ENCODE results near the gene GPR151.

GPR151 gene

DNA sequence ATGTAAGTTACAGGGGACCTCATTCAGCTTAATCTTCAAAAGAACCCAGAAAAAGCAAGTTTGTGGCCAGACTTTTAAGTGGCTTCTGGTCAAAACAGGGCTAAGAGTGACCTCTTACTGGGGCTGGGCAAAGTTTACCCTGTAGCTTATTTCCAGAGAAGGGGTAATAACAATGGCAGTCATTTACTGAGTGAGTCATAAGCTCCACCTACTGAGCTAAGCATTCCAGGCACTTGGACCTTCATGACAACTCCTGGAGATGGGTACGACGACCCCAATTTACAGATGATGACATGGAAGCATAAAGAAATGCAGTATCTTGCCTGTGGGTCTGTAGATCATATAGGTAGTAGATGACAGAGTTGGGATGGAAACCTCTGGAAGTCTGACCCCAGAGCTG, 4.7 kb upstream of the GPR151 start:
- DNase-seq (ENCODE audit: low read depth in 2 of 2), result no peak

- DNase-seq (ENCODE audit: low read depth in 2 of 2), result no peak
These were observed 3.6 kb upstream of the GPR151 start for GRCh38 chr5:146519554-146519953.

DNA sequence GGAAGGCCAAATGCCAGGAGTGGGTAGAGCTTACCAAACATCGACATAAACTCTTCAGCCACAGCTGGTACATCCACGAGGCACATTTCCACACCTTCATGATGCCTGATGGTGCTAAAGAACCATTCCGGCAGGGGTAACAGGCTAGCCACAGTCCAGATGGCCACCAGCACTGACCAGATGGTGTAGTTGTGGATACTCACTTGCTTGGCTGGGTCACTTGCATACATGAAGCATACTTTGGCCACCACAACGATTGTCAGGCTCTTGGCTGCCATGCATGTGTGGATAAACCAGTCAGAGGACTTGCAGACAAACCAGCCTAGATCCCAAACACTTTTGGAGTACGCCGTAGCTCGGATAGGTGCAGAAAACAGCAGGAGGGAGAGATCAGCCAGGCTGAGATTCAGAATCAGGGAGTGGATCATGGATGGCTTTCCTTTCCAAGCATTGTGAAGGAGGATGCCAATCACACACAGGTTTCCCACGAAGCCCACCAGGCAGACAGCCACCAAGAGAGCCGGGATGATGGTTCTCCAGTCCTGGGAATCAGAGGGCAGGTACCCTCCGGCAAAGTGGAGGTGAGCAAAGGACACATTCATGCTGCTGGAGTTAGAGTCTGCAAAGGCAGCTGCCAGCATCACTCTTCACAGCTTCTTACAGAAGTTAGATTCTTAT, 378 bp downstream of the GPR151 start:
- no peak for DNase-seq (ENCODE audit: low read depth in 2 of 2)

GRCh38 chr5:146514575-146514974, 1.4 kb downstream of the GPR151 start:
- no peak for DNase-seq (ENCODE audit: low read depth in 2 of 2)

DNA sequence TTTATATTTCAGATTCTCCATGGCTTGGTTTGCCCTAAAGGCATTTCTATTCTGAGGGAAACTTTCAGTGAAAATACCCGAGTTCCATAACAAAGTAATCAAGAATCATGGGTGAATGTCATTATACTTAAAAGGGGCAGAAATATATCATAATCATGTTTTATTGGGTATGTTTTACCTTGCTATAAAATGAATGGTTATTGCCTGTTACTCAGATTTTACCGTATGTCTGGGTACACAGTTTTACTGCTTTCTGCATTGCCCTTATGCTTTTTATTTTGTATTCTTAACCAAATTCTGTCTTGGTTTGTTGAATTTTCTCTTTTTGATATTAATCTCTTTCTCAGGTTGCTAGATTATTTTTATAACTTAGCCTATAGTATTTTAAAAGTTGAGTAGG, 2.5 kb downstream of the GPR151 start:
- no peak for DNase-seq (ENCODE audit: low read depth in 2 of 2)

- DNase-seq (ENCODE audit: low read depth in 2 of 2), result no peak
These were observed 5.3 kb downstream of the GPR151 start for GRCh38 chr5:146510559-146511125.

GRCh38 chr5:146507428-146507827, 8.6 kb downstream of the GPR151 start:
- DNase-seq (ENCODE audit: low read depth in 2 of 2), result no peak

DNA sequence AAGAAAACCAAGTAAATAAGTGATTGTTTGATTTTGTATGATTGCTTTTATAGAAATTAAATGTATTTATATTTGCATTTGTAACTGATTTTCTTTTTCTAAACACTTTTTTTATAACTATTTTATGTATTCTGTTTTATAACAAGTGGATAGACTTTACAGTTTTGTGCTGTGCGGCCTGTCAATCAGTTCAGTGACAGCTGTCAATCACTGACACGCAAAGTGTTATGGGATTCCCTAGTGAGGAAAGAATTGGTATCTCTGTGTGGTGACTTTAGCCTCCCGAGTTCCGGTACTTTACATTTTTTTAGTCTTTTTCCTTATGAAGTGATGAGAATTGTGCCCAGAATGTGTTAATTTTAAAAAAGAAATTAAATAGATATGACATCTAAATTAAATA, 16.3 kb downstream of the GPR151 start:
- no peak for DNase-seq (ENCODE audit: low read depth in 2 of 2)

DNA sequence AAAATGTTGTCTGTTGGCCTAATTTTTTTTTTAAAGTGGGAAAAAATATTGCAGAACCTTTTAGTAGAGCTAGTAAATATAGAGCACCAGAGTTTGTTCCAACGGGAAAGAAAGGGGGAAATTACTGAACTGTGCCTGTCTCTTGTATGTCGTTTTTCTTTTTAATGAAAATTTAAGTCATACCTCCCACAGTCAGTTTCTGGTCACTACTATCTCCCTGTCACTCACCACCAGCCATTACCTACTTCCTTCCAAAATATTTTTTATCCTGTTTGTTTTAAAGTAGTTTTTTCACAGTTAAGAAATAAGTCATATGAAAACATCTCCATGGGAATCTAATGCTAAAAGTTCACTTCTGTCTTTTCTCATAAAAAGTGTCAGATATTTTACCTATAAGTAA, 21.3 kb downstream of the GPR151 start:
- no peak for DNase-seq (ENCODE audit: low read depth in 2 of 2)

- DNase-seq (ENCODE audit: low read depth in 2 of 2), result no peak
These were observed 25.7 kb downstream of the GPR151 start for GRCh38 chr5:146490089-146490843.

DNA sequence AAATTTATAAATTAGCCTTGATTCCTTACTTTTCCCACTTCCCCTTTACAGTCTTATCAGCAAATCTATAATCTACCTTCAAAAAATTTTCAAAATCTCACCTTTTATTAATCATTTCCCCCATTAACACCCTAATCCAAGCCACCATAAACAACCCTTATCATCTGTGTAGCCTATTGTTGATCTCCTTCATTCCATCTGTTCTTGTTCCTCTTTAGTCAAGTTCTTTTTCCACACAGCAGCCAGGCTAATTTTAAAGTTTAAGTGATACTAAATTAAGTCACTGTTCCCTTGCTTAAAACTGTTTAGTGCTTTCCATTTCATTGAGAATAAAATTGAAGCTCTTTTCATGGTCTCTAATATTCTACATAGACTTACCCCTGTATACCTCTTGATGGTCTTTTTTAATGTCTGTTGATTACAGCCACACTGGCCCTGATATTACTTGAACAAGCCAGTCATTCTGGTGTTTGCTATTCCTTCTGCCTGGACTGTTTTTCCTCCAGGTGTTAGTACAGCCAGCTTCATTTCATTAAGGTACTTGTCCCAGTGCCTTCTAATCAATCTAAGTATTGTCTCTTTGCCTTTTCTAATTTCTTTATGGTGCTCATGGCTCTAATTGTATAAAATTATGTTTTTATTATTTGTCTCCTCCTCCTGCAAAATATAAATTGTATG, 31.1 kb downstream of the GPR151 start:
- no peak for DNase-seq (ENCODE audit: low read depth in 2 of 2)

DNA sequence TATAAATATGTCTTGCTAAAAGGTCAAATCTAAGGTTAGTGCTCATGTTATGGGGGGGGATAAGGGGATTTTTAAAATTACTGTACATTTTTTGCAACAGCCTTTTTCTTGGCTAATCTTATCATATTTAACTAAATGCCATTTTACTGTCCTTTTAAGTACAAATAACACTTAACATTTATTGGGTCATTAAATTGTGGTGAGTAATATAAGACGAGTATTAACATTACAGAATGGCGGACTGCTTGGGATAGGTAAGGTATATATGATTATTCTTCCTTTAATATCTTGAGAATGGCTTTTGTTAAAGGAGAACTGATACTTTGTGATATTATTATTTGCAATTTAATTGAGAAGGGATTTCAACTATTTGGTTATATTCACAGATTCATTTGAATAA, 33.2 kb downstream of the GPR151 start:
- no peak for DNase-seq (ENCODE audit: low read depth in 2 of 2)

DNA sequence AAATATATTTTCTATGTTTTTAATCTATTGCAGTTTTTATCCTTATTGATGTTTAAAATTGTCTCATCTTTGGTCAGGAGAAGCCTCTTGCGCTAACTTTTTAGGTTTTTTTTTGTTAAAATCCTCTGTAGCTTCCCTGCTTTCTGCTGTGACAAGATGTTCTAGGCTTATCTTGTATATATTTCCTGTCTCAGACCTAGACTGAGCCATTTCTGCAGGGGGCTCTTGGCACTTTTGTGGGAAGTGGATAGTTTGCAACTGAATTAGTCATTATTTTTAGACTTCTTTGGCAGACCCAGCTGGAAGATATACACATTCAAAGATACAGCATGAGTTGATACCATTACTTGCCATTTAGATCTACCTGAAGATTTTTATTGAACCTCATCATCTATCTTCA, 40.1 kb downstream of the GPR151 start:
- DNase-seq (ENCODE audit: low read depth in 2 of 2), result no peak

DNA sequence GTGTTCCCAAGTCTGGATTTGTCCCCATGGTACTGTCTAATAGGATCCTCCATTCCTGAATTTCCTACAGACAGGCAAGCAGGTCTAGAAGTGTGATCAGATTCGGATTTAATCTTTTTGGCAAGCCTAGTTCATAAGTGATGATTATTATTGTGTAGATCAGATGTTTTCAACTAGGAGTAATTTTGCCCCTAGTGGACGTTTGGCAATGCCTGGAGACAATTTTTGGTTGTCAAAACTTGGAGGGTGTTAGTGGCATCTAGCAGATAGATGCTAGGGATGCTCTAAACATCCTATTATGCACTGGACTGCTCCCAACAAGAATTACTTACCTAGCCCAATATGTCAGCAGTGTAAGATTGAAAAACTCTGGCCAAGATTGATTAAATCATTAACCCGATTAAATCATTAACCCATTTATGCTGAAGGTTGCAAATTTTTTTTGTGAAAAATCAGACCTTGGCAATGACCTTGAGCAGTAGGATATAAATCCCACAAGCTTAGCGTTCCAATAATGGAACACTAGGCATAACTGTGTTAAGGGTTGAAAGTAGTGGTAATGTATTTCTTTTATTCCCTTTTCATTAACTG, 40.7 kb downstream of the GPR151 start:
- DNase-seq (ENCODE audit: low read depth in 2 of 2), result no peak

GRCh38 chr5:146474065-146474464, 41.9 kb downstream of the GPR151 start:
- no peak for DNase-seq (ENCODE audit: low read depth in 2 of 2)

- DNase-seq (ENCODE audit: low read depth in 2 of 2), result no peak
These were observed 48.2 kb downstream of the GPR151 start for GRCh38 chr5:146467760-146468159.

DNA sequence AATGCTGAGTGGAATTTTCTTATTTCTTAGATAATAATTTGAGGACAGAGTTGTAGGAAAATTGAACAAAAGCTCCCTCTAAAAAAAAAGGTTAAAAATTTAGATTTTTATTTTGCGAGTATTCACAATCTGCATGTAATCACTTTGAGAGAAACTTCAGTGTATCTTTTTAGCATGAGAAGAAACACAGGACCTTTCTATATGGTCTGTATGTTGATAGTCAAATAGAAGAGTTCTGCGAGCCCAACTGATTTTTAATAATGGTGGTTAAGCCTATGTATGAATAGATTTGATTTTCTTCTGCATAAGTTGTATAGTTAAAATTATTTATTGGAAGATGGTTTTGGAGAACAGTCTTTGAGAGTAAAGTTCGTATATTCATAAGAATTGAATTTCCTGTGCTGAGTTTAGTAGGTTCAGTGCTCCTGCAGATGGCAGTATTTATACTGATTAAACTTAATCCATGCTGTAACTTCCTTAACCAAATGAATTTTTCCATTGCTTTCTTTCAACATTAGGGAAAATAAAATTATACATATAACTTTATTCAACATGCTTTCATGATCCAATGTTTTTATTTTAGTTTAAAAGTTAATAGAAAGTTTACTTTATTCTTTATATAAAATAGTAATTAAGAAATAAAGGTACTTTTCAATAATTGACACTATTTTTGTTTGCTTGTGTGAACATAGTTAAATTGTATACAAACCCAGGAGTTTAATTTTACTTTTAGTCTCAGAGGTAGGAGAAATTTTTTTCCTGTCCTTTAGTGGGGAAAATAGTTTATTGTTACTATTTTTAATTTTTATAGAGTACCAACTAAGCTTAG, 49.3 kb downstream of the GPR151 start:
- DNase-seq (ENCODE audit: low read depth in 2 of 2), result no peak

DNA sequence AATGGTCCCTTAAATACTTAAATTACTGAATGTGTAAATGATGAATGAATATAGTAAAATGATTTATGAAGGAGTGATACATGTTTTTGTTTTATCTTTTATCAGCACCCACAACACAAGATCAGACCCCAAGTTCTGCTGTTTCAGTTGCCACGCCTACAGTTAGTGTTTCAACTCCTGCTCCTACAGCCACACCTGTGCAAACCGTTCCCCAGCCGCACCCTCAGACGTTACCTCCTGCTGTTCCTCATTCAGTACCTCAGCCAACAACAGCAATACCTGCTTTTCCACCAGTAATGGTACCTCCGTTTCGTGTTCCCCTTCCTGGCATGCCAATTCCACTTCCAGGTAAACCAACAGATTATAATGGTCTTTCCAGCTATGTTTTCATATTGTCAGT, 52.5 kb downstream of the GPR151 start:
- DNase-seq (ENCODE audit: low read depth in 2 of 2), result no peak

All from activated CD4-positive, alpha-beta T cell treated with anti-CD3 and anti-CD28 coated beads for 24 hours (primary cell).